ENCODE measurements around the gene MEAF6. TPM values are rescaled to one million over a fixed set of nuclear protein-coding genes. Genes with fewer than 3 reads are reported as not detected.
"Not testable (repeated sequence)": the region's sequence is repeated elsewhere in the genome, so short reads cannot be mapped to it uniquely, and the experiment has no call there.

The MEAF6 gene
- total and polyA plus RNA-seq, 2 of the 4 experiments (the other 2 are of a cell fraction), result 36.2 to 40.7 TPM

- CTCF ChIA-PET, result interaction anchor here (0.5 kb wide), 1 partner anchor 129 kb away, joined by 3 read pairs; no protein-coding TSS in a partner anchor
These were observed 45.4 kb upstream of the MEAF6 start for GRCh38 chr1:37559957-37560379.

More at GRCh38 chr1:37559957-37560379, 45.4 kb upstream of the MEAF6 start:
- H2AK5ac ChIP-seq (ENCODE audit: low read depth, low read length); H2AK9ac ChIP-seq (replicated peaks; ENCODE audit: low read depth, low read length, poor library complexity); H2AFZ ChIP-seq (replicated peaks; ENCODE audit: low read length, poor library complexity); H4K20me1 ChIP-seq (ENCODE audit: insufficient read depth, low read length); dilution Hi-C loops (cut with HindIII; ENCODE audit: low sequenced_read_pairs, unreplicated experiment); H4K5ac ChIP-seq (ENCODE audit: low read depth, low read length); intact Hi-C loops (cut with micrococcal nuclease); H3K9me1 ChIP-seq (ENCODE audit: insufficient read depth, low read length); H2BK120ac ChIP-seq (ENCODE audit: low read depth, low read length); H3K4me2 ChIP-seq (ENCODE audit: low read depth, low read length); H3K56ac ChIP-seq (ENCODE audit: extremely low read depth, insufficient read depth, low read length); H2BK5ac ChIP-seq (ENCODE audit: low read depth, low read length, poor library complexity, severe bottlenecking); H3K4me1 ChIP-seq (ENCODE audit: control insufficient read depth, insufficient read depth, low read length); H3K9me3 ChIP-seq (ENCODE audit: control insufficient read depth, insufficient read depth, low read length); in situ Hi-C loops (cut with MboI; ENCODE audit: low sequenced_read_pairs); H3K18ac ChIP-seq (ENCODE audit: low read depth, low read length); BruUV-seq (replicated peaks); H3K27ac ChIP-seq (ENCODE audit: insufficient read depth, low read length); H3K4ac ChIP-seq (ENCODE audit: low read depth, low read length); POLR2A ChIA-PET (ENCODE audit: unreplicated experiment); H4K8ac ChIP-seq (ENCODE audit: low read depth in 2 of 2, low read length in 2 of 2); DNase-seq; H3K14ac ChIP-seq (replicated peaks; ENCODE audit: low read depth, low read length); H2BK20ac ChIP-seq (ENCODE audit: low read depth, low read length); H3K27me3 ChIP-seq (ENCODE audit: control insufficient read depth, insufficient read depth, low read length); H3K4me3 ChIP-seq (ENCODE audit: insufficient read depth, low read depth, low read length); H3K9ac ChIP-seq (ENCODE audit: low read depth, low read length); H4K91ac ChIP-seq (ENCODE audit: insufficient read depth, low read depth, low read length); H2BK15ac ChIP-seq (ENCODE audit: low read depth, low read length); ATAC-seq (ENCODE audit: low read depth); H3K23ac ChIP-seq (ENCODE audit: low read depth, low read length): not testable (repeated sequence)
- Histone ChIP-seq H3K79me1 (ENCODE audit: low read depth in 1 of 2, low read length in 2 of 2) (peaks cover 4 to 13% of the 10 kb centered on the region in 2 experiments; a peak in 1 of 4 replicates), H3K36me3 (ENCODE audit: control insufficient read depth, insufficient read depth, low read length) (peaks cover 13% of the 10 kb centered on the region)
- WGBS, 2 experiments (ENCODE audit: extremely low coverage in 2 of 2, insufficient read length in 1 of 2), result 90% methylated on average over 2 of the region's 12 CpGs; no CpG with 5 or more reads in 1 of the 2 experiments
